Hepatic stellate cell (primary cell): ENCODE measurements around the gene CFAP65.

ENCODE experiments used
- DNase-seq: peaks from one replicate; pipeline ENCODE4 v3.0.0; 2011; ENCODE audit warnings: low spot score

Gene CFAP65

DNA sequence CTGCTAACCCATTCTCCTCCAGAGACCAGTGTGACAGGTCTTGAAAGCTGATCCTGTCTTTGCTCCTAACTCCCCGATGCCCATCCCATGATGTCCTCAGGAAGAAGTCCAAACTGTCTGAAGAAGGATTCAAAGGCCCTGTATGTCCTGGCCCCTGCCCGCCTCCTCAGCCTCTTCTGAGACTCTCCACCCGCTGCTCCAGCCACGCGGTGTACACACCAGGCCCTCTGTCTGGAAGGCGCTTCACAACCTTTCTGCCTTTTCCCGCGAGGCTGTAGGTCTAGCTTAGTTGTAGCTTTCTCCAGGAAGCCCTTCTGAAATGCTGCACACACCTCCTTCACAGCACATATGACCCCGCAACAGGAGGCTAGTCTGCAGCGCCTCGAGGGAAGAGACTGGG, 24.6 kb downstream of the CFAP65 start:
- DNase-seq = no peak

DNA sequence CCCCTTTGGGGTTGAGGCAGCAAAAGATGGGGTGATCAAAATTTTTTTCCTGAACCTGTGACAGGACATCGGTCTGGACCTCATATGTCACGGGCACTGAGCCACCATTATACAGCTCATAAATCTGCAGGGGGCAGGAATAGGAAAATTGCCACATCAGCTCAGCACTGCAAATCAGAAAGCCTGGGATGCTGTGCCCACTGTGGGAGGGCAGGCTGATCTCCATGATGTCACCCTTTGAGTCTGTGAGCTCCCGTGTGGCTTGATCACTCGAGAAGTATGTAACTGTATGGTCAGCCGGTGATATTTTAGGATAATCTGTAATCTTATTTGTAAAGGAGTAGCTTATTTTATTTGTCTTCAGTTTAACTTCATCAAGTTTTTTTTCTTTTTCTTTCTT, 30.4 kb downstream of the CFAP65 start:
- DNase-seq = no peak

DNA sequence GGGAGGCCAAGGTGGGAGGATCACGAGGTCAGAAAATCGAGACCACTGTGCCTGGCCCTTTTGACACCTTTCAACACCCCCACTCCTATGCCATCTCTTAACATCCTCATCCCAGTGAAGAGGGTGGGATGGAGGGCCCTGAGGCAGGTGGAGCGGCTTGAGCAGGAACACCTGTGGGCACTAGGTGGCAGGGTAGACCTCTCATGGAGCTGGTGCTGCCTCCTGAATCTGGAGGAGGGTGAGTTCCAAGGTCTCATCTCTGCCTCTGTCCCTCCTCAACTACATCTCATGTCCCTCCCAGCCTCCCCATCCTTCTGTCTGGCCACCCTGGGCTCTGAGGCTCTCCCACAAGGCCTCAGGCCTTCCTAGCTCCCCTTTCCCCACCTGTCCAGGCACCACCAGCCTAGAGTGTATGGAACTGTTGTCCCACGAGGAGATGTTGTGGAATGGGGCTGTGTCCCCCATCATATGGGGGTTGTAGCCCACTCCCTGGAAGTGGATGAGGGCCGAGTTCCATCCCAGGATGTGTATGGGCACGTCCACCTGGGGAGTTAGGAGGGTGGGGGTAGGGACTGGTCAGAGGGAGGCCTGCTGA, 31.1 kb downstream of the CFAP65 start:
- no peak for DNase-seq

DNA sequence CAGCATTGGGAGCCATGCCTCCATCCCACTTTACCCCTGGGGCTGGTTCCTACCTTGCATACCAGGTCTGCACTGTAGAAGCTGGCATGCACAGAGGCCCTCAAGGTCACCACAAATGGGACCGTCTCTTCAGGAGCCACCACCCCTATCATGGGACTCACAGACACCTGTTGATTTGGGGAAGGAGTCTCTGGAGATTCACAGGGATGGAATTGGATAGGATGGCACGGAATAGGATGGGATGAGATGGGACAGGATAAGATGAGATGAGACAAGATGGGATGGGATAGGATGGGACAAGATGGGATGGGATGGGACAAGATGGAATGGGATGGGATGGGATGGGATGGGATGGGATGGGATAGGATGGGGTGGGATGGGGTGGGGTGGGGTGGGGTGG, 32.0 kb downstream of the CFAP65 start:
- DNase-seq = no peak

- DNase-seq = no peak
Observed at GRCh38 chr2:219003979-219004378, 37.3 kb downstream of the CFAP65 start.

GRCh38 chr2:219003267-219003634, 38.1 kb downstream of the CFAP65 start:
- DNase-seq = no peak

DNA sequence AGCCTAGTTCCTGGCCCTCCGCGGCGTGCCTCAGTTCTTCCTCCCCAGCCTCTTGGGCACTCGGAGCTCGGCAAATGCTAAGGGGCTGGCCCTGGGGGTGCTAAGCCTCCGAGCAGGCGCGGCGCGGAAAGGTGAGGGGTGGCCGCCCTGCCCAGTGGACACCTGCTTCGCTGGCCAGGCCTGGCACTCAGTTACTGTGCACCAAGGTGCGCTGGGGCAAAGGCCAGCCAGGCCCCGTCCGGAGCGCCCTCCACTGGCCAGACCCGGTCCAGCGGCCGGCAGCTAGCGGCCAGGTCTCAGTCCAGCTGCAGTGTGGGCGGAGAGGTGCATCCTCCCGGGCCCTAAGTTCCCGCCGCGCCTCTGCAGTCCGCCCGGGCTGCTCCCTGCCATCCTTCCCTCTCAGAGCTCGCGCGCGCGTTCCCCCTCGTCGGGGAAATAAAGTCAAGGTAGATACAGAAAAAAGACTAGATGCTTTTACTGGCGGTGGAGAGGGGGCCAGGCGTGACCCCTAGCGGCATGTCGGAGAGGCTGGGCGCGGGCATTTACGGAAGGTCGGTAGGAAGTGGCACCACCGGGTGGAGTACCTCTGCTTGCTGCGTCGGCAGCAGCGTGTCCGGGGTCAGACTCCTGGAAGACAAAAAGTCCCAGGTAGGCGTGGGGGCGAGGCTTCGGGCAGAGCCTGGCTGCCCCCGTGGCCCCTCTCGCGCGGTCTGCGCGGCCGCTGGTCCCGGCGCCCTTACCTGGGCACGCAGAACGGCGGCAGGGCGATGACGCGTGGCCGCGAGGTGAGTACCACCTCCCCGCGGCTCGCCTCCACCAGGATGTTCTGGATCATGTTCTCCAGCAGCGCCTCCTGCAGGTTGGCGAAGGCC, 38.7 kb downstream of the CFAP65 start:
- DNase-seq = peak; percentile 66

DNA sequence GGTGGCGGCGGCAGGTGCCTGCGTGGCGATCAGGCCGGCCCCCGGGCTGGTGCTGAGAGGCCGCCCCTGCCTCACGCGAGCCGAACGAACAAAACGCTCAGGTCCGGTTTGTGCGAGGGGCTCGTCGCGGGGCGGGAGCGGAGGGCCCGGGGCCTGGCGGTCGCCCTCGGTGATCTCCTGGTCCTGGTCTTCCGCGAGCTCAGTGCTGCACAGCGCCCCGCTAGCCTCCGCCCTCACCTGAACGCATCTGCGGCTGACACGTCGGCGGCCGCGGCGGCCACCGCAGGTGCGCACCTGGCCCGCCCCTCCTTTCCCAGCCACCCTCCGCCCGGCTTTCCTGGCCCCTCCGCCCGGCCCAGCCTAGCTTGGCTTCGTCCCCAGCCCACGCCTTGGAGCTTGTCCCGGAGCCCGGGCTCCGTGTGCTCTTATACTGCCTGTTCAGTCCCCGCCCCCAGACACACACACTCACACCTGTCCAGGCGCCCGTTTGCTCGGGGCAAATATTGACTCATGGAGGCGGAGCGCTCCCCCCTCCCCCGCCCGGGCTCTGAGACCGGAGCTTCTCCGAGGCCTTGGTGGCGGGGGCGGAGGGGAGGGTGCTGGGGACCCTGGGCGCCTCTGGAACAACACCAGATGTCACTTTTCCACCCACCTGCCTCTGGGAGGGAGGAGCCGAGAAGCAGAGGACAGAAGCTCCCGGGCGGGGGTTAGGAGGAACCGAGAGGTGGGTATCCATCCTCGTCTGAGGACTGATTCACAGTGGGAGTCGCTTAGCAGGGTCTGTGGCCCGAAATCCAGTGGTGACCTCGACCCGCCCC, 39.5 kb downstream of the CFAP65 start:
- no peak for DNase-seq

DNA sequence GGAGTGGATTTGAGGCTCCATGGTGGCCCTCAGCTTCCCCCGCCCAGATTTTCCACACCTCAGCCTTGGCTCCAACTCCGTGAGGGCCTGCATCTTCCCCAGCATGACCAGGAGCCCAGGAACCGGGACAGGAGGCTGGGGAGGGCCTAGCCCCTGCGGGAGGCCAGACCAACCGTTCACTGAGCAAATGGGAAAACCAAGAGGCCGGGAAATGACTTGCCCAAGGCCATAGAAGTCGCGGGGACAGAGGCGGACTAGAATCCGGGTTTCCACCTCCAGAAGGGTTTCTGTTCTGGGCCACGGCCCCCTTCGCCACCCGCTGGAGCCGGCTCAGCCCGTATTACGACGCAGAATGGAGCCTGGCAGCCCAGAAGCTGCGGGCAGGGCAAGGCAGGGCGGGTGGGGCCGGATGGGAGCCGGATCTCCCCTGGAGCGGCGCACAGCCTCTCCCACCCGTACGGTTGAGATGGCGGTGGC, 40.2 kb downstream of the CFAP65 start:
- no peak for DNase-seq

DNA sequence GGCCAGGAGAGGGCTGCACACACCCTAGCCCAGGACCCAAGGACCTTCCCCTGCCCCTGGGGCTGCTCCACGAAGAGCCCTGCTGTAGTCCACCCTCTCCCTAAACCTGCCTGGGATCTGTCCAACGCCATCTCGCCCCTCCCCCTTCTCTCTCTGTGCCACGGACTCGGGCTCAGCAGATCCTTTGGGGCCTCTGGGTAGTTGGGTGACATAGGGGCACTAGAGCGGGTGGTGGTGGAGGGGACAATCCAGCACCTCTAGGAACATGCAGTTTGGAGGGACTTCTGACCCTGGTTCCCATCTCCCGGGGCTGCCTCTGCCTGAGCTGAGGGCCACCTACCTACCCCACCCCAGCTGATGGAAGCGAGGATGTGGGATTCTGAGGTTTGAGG, 40.8 kb downstream of the CFAP65 start:
- no peak for DNase-seq

- no peak for DNase-seq
Observed at GRCh38 chr2:218999881-219000568, 41.3 kb downstream of the CFAP65 start.

- DNase-seq = no peak
Observed at GRCh38 chr2:218999021-218999880, 42.1 kb downstream of the CFAP65 start.

- no peak for DNase-seq
Observed at GRCh38 chr2:218998414-218999002, 42.8 kb downstream of the CFAP65 start.

DNA sequence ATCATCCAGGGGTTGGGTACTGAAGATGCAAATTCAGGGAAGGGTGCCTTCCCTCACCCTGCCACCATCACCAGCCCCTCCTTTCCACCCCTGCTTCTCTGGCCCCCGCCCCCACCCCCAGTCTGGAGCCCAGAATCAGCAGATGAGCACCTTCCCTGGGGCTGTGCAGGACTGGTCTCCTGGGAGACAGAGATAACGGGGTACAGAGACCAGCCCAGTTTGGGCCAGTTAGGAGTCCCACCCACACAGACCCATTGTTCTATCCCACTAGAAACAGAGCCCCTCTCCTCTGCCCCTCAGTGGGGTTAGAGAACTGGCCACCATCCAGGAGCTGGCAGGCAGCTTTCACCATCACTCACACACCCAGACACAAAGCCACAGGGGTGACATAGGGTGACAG, 43.6 kb downstream of the CFAP65 start:
- no peak for DNase-seq

DNA sequence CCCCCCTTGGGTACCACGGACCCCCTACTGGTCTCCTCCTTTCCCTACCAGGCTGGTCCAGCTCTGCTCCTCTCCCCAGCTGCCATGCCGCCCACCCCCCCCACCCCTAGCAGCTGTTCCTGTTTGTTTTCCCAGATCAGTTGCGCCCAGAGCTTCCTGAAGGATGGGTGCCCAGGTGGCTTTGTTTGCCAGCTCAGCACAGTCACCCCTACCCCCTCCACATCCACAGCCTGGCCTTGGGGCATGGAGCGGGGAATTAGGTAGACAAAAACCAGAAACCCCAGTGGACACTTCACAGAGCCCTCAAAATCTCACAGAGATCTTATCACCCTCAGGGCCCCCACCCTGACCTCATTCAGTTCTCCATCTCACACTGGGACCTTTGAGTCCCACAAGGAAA, 44.4 kb downstream of the CFAP65 start:
- DNase-seq = no peak

- peak; percentile 95 for DNase-seq
Observed at GRCh38 chr2:218995972-218996711, 45.2 kb downstream of the CFAP65 start.

DNA sequence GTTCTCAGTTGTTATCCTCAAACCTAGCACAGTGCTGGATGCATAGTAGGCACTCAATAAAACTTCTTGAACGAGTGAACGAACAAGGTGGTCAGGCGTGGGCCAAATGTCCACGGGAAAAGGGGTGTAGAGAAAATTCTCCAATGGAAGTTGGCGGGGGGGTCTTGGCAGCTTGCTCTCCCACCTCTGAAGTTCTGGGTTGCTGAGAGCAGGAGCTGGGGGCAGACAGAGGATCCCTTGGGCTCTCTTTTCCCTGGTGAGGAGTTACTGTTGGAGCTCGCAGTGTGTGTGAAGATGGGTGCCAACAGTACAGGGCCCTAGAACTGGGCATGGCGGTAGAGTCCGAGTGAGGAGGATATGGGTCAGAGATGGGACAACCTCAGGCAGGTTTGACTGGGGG, 45.8 kb downstream of the CFAP65 start:
- no peak for DNase-seq

DNA sequence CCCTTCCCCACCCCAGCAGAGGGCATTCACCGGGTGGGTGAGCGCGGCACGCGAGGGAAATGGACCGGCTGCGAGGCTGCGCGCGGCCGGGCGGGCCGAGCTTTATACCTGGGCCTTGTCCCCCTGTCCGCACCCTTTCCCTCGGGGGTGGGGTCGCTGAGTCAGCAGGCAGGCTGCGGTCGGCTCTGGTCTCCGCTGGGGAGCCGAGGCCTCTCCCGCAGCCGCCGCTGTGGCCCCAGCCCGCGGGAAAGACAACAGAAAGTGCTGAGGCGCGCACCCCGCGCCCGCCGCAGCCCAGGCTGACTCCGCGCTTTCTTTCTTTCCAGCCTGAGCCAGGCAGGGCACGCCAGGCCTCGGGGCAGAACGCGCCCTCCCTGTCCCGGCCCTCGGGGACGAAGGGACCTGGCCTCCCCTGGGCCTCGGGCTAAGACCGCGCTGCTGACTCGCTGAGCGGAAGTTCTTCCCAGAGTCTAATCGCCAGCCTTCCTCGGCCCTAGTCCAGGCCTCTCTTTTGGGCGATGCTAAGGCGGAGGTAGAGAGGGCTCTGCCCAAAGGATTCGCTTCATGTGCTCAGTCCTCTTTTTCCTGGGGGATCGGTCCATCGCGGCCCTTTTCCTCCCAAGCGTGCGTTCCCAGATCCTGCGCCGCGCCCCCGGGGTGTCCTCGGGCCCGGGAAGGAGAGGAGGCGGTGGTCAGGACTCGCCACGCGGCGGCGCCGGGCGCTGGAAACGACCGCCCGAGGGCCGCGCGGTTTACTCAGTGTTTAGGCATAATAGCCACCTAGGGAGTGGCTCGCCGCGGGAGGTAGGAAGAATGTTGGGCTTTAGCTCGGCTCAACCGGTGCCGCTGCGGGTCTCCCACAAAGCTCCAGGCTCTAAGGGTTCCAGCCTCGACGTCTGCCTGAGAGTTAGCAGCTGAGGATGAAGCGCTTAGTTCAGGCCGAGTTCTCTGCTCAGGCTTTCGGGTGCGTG, 47.7 kb downstream of the CFAP65 start, which contains the start of gene CRYBA2:
TSS of gene CRYBA2 (minus strand) at position 78 of the 971 bp plus-strand sequence. CDS start 246 bp downstream, outside the sequence.
- no peak for DNase-seq
